BLaER1 treated with 17β-estradiol and CSF1 and Interleukin-3, amounts not matched to agents 10 nM and 100 nM (cell line): ENCODE measurements around the gene MSRB3.

ENCODE experiments used
- H3K27ac ChIP-seq, 11 experiments: shearing (Covaris generic); formaldehyde crosslinking; 2 replicates each; pipeline ENCODE4 v1.8.1; 2022
- H3K27me3 ChIP-seq, 11 experiments: shearing (Covaris generic); formaldehyde crosslinking; 2 replicates each; pipeline ENCODE4 v1.8.1; 2022
- H3K36me3 ChIP-seq, 11 experiments: shearing (Covaris generic); formaldehyde crosslinking; 2 replicates each; pipeline ENCODE4 v1.8.1; 2022
- H3K4me1 ChIP-seq, 10 experiments: shearing (Covaris generic); formaldehyde crosslinking; 2 replicates each; pipeline ENCODE4 v1.8.1; 2022
- H3K4me2 ChIP-seq, 11 experiments: shearing (Covaris generic); formaldehyde crosslinking; 2 replicates each; pipeline ENCODE4 v1.8.1; 2022
- H3K4me3 ChIP-seq, 10 experiments: shearing (Covaris generic); formaldehyde crosslinking; 2 replicates each; pipeline ENCODE4 v1.8.1; 2022
- H3K9ac ChIP-seq, 11 experiments: shearing (Covaris generic); formaldehyde crosslinking; 2 replicates each; pipeline ENCODE4 v1.8.1; 2022
- H3K9me3 ChIP-seq, 11 experiments: shearing (Covaris generic); formaldehyde crosslinking; replicated peaks in 1 of 11; 2 replicates each; pipeline ENCODE4 v1.8.1; 2022
- H4K20me1 ChIP-seq, 11 experiments: shearing (Covaris generic); formaldehyde crosslinking; 2 replicates each; pipeline ENCODE4 v1.8.1; 2022
- Cebpa-rat ChIP-seq, 11 experiments: shearing (Covaris generic); IDR thresholded peaks; 2 replicates each; pipeline ENCODE4 v1.8.1; 2022

Gene MSRB3

DNA sequence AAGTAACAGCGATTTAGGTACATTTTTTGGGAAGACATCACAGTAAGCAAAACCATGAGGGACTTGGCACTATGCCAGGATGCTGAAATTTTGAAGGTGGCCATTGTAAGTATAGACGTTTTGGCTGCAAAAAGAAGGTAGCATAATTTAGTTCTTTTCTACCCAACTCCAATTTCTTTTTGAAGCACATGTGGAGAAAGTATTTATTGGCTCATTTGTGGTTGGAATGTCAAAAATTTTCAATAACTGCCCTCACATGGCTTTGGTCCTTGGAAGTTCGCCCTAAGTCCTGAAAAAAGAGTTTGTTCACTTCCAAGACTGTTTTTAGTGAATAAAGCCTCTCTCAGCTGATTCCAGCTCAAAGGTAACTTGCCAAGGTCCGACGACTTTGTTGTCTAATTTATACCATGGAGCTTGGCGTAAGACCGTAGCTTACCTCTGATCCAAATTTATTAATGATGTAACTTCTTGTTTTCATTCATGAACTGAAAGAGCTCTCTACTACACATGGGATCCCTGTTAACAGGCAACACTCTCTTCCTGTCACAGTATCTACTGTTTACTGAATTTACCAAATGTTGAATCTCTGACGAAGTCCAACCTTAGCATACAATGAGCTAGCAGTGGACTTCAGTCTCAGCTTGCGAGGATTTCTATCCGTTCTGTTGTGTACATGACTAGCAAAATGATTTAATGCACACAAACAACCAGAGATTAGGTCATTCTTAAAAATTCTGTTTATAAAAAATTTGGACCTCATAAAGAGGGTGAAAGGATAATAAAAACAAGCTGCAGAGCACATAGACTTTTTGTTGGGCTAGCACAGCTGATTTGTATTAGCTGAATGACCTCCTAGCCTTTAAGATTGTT lies 49.0 kb downstream of the MSRB3 start:
- Histone ChIP-seq H3K4me1 (peaks cover 3 to 28% (median 17%) of the 10 kb centered on the region in 10 experiments; a peak in 18 of 20 replicates), H3K36me3 (no peaks in the 10 kb centered on the region; a peak in 1 of 22 replicates), H3K9me3 (peaks cover 0 to 44% (median 24%) of the 10 kb centered on the region in 11 experiments; a peak in 17 of 22 replicates), H3K27me3 (no peaks in the 10 kb centered on the region), H3K4me2 (no peak overlapping the region), H3K4me3 (no peak overlapping the region), H3K9ac (no peak overlapping the region), H3K27ac (no peak overlapping the region), H4K20me1 (no peaks in the 10 kb centered on the region)
- TF ChIP-seq Cebpa-rat (IDR thresholded peaks at IDR 0.05), result no peak

- Histone ChIP-seq H4K20me1 (no peaks in the 10 kb centered on the region), H3K4me2 (peak overlapping the region in 8 of 11 experiments; percentile 11 to 62 (median 46); a peak in 14 of 22 replicates), H3K27ac (no peak overlapping the region), H3K9me3 (peaks cover 0 to 38% (median 24%) of the 10 kb centered on the region in 11 experiments; a peak in 17 of 22 replicates), H3K27me3 (no peaks in the 10 kb centered on the region), H3K36me3 (no peaks in the 10 kb centered on the region; a peak in 1 of 22 replicates), H3K4me1 (peaks cover 3 to 27% (median 17%) of the 10 kb centered on the region in 10 experiments; a peak in 18 of 20 replicates), H3K4me3 (0 out of 20 replicates have a peak overlapping the region, but pooled peaks of 1 of the 10 experiments have one; percentile 5), H3K9ac (no peak overlapping the region)
- TF ChIP-seq Cebpa-rat (IDR thresholded peaks at IDR 0.05), result no peak
Measured at GRCh38 chr12:65329721-65330120, 51.2 kb downstream of the MSRB3 start.

GRCh38 chr12:65330331-65330730 lies 51.8 kb downstream of the MSRB3 start:
- H4K20me1 ChIP-seq, result no peaks in the 10 kb centered on the region
- TF ChIP-seq Cebpa-rat (IDR thresholded peaks at IDR 0.05), result no peak

DNA sequence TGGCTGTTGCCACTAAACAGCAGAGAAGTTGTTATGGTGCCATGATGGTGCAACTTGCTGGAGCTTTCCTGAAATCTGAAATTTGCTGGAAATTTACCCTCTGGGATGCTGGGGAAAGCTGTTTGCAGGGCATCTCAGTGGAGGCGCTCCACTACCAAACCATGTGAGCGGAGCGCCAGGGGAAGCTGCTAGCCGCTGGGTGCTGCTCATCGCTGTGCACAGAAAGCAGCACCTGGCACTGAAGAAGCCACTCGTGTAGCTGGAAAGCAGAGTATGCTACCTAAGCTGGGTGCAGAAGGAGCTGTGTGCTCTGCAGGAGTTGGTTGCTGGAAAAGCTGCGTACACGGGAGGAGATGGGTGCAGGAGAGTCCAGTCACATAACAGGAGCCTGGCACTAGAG lies 53.0 kb downstream of the MSRB3 start:
- no peak for TF ChIP-seq Cebpa-rat (IDR thresholded peaks at IDR 0.05)
- Histone ChIP-seq H3K9me3 (peaks cover 0 to 28% (median 15%) of the 10 kb centered on the region in 11 experiments; a peak in 17 of 22 replicates), H3K27ac (no peak overlapping the region), H4K20me1 (no peaks in the 10 kb centered on the region), H3K9ac (no peak overlapping the region), H3K36me3 (no peaks in the 10 kb centered on the region), H3K4me1 (peaks cover 3 to 35% (median 21%) of the 10 kb centered on the region in 10 experiments; a peak in 18 of 20 replicates), H3K4me2 (0 out of 22 replicates have a peak overlapping the region, but pooled peaks of 2 of the 11 experiments have one; percentile 1 to 4), H3K27me3 (no peaks in the 10 kb centered on the region), H3K4me3 (no peak overlapping the region)

More at GRCh38 chr12:65330331-65330730, 51.8 kb downstream of the MSRB3 start:
- H3K27me3 ChIP-seq, result no peaks in the 10 kb centered on the region
- no peaks in the 10 kb centered on the region; a peak in 1 of 22 replicates for H3K36me3 ChIP-seq
- peak overlapping the region in 9 of 11 experiments; percentile 11 to 62 (median 42); a peak in 17 of 22 replicates for H3K4me2 ChIP-seq
- H3K27ac ChIP-seq, result 0 out of 22 replicates have a peak overlapping the region, but pooled peaks of 1 of the 11 experiments have one; percentile 3
- H3K4me1 ChIP-seq, result peaks cover 3 to 33% (median 20%) of the 10 kb centered on the region in 10 experiments; a peak in 18 of 20 replicates
- H3K9ac ChIP-seq, result no peak overlapping the region
- peaks cover 0 to 33% (median 20%) of the 10 kb centered on the region in 11 experiments; a peak in 17 of 22 replicates for H3K9me3 ChIP-seq
- H3K4me3 ChIP-seq, result no peak overlapping the region

DNA sequence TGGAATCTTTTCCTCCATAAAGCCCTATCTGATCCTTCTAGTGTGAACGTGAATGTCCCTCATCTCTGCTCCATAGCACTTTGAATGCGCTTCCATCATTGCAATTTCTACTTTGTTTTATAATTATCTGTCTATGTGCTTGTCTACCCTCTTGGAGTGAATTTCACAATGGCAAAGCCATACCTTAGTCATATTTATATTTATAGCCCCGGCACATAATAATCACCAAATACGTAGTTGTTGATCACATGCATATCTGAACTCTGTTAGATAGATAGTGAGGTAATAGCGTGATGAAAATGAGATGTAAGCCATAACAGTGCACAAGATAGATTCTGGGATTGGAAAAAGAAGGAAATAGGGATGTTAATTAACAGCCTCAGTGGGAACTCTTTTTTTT lies 55.2 kb downstream of the MSRB3 start:
- no peak overlapping the region for H3K4me3 ChIP-seq
- no peak overlapping the region for H3K4me2 ChIP-seq
- H3K4me1 ChIP-seq, result peaks cover 3 to 35% (median 21%) of the 10 kb centered on the region in 10 experiments; a peak in 18 of 20 replicates
- H3K36me3 ChIP-seq, result no peaks in the 10 kb centered on the region
- no peaks in the 10 kb centered on the region for H4K20me1 ChIP-seq
- H3K9me3 ChIP-seq, result peaks cover 0 to 14% (median 8%) of the 10 kb centered on the region in 11 experiments; a peak in 10 of 22 replicates
- H3K9ac ChIP-seq, result no peak overlapping the region
- no peak overlapping the region for H3K27ac ChIP-seq
- H3K27me3 ChIP-seq, result no peaks in the 10 kb centered on the region
- no peak for TF ChIP-seq Cebpa-rat (IDR thresholded peaks at IDR 0.05)

DNA sequence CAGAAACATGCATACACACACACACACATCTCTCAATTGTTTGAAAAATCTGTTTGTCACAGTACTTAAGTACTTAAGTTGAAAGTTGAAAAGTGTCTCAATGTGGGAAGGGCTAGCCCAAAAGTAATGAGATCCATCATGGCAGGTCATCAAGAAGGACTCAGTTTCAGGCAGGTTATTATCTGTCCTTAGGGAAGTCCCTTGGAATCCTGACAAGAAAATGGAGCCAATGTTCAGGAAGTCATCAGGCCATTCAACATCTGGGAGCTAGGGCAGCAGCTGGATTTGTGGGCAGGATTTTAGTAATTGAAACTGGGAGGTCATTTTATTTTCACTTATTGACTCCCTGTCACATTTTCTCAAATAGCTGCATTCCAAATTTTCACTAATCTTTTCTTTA lies 56.0 kb downstream of the MSRB3 start:
- Histone ChIP-seq H3K36me3 (no peaks in the 10 kb centered on the region), H3K4me2 (no peak overlapping the region), H3K9me3 (peaks cover 0 to 9% (median 6%) of the 10 kb centered on the region in 11 experiments; a peak in 6 of 22 replicates), H3K27ac (no peak overlapping the region), H3K4me1 (peaks cover 3 to 30% (median 16%) of the 10 kb centered on the region in 10 experiments; a peak in 18 of 20 replicates), H4K20me1 (no peaks in the 10 kb centered on the region), H3K9ac (no peak overlapping the region), H3K27me3 (no peaks in the 10 kb centered on the region), H3K4me3 (no peak overlapping the region)
- no peak for TF ChIP-seq Cebpa-rat (IDR thresholded peaks at IDR 0.05)

DNA sequence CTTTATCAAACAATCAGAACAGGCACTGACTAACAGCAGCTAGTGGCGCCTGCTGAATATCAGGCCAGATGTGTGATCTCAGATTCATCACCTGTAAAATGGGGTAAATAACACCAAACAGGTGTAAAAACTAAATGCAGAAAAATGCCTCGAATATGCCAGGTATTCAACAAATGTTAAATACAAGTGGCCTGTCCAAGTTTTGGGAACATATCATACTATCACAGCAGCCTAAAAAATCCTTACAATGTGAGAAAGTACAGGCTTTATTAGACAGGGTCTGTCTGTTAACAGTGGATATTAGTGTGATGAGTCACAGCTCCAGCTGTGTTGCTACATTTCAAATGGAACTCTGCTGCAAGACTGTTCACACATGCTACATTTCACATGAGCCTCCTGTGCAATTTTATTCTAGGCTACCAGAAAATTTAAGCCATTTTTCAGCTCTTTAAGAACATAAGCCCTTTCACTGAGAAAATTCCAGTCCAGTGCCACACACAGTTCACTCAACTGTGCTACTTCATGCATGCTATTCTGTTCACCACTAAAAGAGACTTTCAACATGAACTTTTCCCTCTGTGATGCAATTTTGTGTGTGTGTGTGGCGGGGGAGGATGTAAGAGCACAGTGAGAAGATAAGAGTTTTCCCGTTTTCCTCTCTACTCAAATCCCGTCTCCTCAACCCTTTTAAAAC lies 56.7 kb downstream of the MSRB3 start:
- Histone ChIP-seq H3K27me3 (no peaks in the 10 kb centered on the region), H3K9me3 (peaks cover 0 to 9% (median 6%) of the 10 kb centered on the region in 11 experiments; a peak in 5 of 22 replicates), H3K4me1 (peaks cover 0 to 24% (median 11%) of the 10 kb centered on the region in 10 experiments; a peak in 15 of 20 replicates), H3K9ac (no peak overlapping the region), H4K20me1 (no peaks in the 10 kb centered on the region), H3K27ac (no peak overlapping the region), H3K36me3 (no peaks in the 10 kb centered on the region), H3K4me3 (no peak overlapping the region), H3K4me2 (peak overlapping the region in 3 of 11 experiments; percentile 19 to 47 (median 28); a peak in 5 of 22 replicates)
- no peak for TF ChIP-seq Cebpa-rat (IDR thresholded peaks at IDR 0.05)

DNA sequence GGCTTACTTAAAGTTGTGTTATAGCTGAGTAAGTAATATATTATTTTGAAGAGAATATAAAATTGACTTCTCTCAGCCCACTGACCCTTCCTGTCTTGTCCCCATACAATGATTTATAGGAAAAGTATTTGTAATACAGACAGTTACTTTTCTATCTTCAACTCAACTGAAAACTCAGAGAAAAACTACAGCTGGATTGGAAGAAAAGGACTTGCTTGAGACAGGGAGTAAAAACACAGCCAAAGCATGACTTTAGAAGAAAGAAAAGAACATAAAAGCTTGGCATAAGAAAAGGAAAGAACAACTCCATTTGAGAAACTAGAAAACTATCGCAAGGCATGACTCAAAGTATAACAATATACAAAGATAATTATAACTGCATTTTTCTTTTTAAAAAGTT lies 57.5 kb downstream of the MSRB3 start:
- Histone ChIP-seq H3K4me1 (peaks cover 0 to 17% (median 5%) of the 10 kb centered on the region in 10 experiments; a peak in 10 of 20 replicates), H3K4me2 (no peak overlapping the region), H3K27me3 (no peaks in the 10 kb centered on the region), H3K9ac (no peak overlapping the region), H3K9me3 (peaks cover 0 to 9% (median 6%) of the 10 kb centered on the region in 11 experiments; a peak in 5 of 22 replicates), H3K27ac (no peak overlapping the region), H3K36me3 (no peaks in the 10 kb centered on the region), H3K4me3 (no peak overlapping the region), H4K20me1 (no peaks in the 10 kb centered on the region)
- TF ChIP-seq Cebpa-rat (IDR thresholded peaks at IDR 0.05), result no peak
